Left cardiac atrium (tissue), 4 donors: ENCODE measurements around the gene PEX5L. TPM values are rescaled to one million over a fixed set of nuclear protein-coding genes. Genes with fewer than 3 reads are reported as not detected.
"Not testable (repeated sequence)": the region's sequence is repeated elsewhere in the genome, so short reads cannot be mapped to it uniquely, and the experiment has no call there.

Source experiments
- ATAC-seq, 2 donors: fragments of 200-7000 bp; cut with Tn5 transposase; one replicate each; pipeline ENCODE4 v1.9.1; 2020; ENCODE audit warnings: mild to moderate bottlenecking in 2 of 2, moderate library complexity in 2 of 2
- DNase-seq: peaks from one replicate; pipeline ENCODE4 v3.0.0-alpha.2; 2020
- intact Hi-C, 2 donors: fragments of 100-400 bp; cut with DNase I; formaldehyde crosslinking; loops; one replicate each; pipeline versions ENCODE4 v1.14.1 to v1.15.1; 2022 to 2023
- long read RNA-seq: library from polyadenylated mRNA; unstranded; transcript quantifications from one replicate; pipeline ENCODE4 v2.0.0, GENCODE V29; 2021
- total RNA-seq, 2 donors: library from RNA; stranded (reverse); fragmentation: NEBNext Ultra II Directional; extraction: Animal tissue kit (Norgen Biotek cat#: 25700); gene quantifications; one replicate each; pipeline ENCODE4 v1.2.1, GENCODE V29; 2021
- donor health status: DM: no; HTN: yes; CAD: no.
- donor health status: DM: no; HTN: yes; CAD: no; lungs with severe emphysema.
- donor health status: DM: yes; HTN: yes; CAD: no.
- donor health status: Dilated cardiomyopathy.

PEX5L gene, protein sequence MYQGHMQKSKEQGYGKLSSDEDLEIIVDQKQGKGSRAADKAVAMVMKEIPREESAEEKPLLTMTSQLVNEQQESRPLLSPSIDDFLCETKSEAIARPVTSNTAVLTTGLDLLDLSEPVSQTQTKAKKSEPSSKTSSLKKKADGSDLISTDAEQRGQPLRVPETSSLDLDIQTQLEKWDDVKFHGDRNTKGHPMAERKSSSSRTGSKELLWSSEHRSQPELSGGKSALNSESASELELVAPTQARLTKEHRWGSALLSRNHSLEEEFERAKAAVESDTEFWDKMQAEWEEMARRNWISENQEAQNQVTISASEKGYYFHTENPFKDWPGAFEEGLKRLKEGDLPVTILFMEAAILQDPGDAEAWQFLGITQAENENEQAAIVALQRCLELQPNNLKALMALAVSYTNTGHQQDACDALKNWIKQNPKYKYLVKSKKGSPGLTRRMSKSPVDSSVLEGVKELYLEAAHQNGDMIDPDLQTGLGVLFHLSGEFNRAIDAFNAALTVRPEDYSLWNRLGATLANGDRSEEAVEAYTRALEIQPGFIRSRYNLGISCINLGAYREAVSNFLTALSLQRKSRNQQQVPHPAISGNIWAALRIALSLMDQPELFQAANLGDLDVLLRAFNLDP
- 1 to 10 TPM in 1 of 2 donors, under 1 TPM in 1; 0.39 to 1.4 TPM for total RNA-seq
- long read RNA-seq, partial matches to known transcripts = 0 of 1 reads
- long read RNA-seq, other reads (novel, unspliced or antisense) = 1 of 1 reads

GRCh38 chr3:180036671-180037455, at the start of gene PEX5L:
TSS of gene PEX5L (minus strand) at chr3:180036937. CDS start at chr3:180036599, 338 bp downstream.
- intact Hi-C loops = no loop called here
- DNase-seq (peak; percentile 48), ATAC-seq (peak; percentile 72 to 94)

- intact Hi-C loops = no loop called here
- DNase-seq (no peak), ATAC-seq (no peak)
Measured at GRCh38 chr3:180085122-180085710, 48.5 kb upstream of the PEX5L start.

GRCh38 chr3:180082699-180083098, 46.0 kb upstream of the PEX5L start:
- DNase-seq (no peak), ATAC-seq (no peak)
- intact Hi-C loops = no loop called here

- no peak for ATAC-seq
- no peak for DNase-seq
- intact Hi-C loops = no loop called here
Measured at GRCh38 chr3:180078592-180078991, 41.9 kb upstream of the PEX5L start.

GRCh38 chr3:180073561-180073960, 36.8 kb upstream of the PEX5L start:
- DNase-seq (no peak), ATAC-seq (no peak)
- intact Hi-C loops = no loop called here

DNA sequence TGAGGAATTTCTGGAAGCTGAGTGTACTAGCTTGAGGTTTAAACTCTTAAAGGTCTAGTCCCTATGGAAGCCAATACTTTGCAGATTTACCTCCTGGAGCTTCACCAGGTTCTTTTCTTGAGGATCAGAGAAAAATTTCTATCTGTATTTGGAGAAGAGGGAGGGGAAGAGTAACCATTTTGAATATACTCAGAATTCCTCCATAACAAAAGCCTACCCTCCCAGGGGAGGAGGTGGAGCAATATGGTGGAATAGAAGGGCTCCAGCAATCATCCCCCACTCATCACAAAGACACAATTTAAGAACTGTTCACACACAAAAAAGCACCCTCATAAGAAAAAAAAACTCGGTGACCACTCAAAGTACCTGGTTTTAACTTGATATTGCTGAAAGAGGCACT, 36.0 kb upstream of the PEX5L start:
- DNase-seq (no peak), ATAC-seq (no peak)
- intact Hi-C loops = no loop called here

- DNase-seq = no peak
- no peak for ATAC-seq
- intact Hi-C loops = no loop called here
Measured at GRCh38 chr3:180070925-180071324, 34.2 kb upstream of the PEX5L start.

DNA sequence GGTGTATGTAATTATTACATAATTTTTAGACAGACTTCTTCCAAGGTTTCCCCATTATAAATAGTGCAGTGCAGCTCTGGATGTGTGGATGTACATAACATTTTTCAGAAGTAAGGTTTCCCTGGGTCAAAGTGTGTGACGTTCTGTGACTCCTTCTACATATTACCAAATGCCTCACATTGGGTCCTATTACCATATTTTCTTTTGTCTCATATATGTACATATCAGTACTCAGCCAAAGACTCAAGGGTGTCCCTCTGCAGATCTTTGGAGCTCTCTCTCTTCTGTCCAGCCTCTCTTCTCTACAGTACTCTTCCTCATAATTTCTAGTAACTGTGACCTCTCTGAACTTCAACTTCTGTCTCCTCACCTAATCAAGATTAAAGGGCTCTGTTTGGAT, 31.3 kb upstream of the PEX5L start:
- intact Hi-C loops = no loop called here
- no peak for DNase-seq
- ATAC-seq = no peak

DNA sequence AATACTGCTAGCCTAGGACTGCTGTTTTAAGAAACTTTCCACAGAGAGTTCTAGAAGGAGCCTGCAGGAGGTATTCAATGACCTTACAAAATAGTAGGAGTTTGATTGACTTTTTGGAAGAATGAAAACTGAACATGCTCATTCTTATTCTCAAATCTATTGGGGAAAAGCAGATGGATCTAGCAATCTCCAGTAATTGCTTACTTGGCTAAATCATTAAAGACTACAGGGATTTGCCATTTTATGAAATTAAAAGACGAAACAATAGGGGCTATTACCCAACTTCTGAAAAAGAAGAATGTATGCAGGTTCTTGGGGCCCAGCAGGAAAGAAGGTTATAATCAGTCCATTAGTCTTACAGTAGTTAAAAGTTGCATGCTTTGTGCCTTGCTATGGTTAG, 29.9 kb upstream of the PEX5L start:
- ATAC-seq = no peak
- DNase-seq = no peak
- intact Hi-C loops = no loop called here

- ATAC-seq = no peak
- no peak for DNase-seq
- intact Hi-C loops = no loop called here
Measured at GRCh38 chr3:180063783-180064182, 27.0 kb upstream of the PEX5L start.

DNA sequence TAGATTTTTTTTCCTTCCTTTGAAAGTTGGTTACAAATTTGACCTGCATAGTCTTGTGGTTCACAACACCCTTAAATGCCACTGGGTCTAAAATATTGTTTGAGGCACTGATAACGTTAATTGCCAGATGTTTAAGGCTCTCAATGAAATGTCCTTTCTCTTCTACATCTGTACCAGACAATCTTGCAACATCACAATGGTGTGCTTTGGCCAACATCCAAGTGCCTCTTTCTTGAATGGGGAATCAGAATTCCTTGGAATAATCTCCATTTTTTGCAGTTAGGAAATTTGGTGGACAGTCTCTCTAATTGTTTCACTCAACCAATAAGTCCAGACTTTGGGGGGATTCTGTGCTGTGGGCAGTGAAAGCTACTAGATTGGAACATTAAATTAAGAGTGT, 26.0 kb upstream of the PEX5L start:
- no peak for ATAC-seq
- intact Hi-C loops = no loop called here

DNA sequence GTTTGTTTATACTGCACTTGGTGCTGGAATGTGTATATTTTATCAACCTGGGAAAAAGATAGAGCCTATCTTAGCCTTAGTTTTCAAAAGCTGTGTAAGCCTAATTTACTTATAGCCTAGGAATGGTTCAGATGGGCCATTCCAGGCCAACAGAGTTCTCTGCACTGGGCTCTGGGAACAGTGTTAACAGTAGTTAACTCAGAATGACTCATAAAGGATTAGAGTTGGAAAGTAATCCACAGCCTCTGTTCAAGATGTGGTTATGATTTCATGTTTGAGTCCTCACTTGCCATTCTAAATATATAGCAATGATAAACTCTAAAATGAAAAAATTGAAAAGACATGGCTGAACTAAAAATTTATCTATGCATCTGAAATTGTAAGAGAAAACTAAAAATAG, 22.6 kb upstream of the PEX5L start:
- DNase-seq (no peak), ATAC-seq (no peak)
- intact Hi-C loops = no loop called here

More for the DNA sequence above, 26.0 kb upstream of the PEX5L start:
- DNase-seq = no peak

GRCh38 chr3:180058238-180058637, 21.5 kb upstream of the PEX5L start:
- ATAC-seq (no peak), DNase-seq (no peak)
- intact Hi-C loops = no loop called here

DNA sequence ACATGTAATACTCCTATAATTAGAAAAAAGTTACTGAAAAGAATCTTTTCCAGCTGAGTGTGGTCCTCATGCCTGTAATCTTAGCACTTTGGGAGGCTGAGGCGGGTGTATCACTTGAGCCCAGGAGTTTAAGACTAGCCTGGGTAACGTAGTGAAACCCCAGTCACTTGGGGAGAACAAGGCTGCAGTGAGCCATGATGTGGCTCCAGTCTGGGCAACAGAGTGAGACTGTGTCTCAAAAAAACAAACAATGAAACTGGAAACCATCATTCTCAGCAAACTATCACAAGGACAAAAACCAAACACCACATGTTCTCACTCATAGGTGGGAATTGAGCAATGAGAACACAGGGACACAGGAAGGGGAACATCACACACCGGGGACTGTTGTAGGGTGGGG, 18.9 kb upstream of the PEX5L start:
- intact Hi-C loops, DNase-seq, ATAC-seq: not testable (repeated sequence)

DNA sequence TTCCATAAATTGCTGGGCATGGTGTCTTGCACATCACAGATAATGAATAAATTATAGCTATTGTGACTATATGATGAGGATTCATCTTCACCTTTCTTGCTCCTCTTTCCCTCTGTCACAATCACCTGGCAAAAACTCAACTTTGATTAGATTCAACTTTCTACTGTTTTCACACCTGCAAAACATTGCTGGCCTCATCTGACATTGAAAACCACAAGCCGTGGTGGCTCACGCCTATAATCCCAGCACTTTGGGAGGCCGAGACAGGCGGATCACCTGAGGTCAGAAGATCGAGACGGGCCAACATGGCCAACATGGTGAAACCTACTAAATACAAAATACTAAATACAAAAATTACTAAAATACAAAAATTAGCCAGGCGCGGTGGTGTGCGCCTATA, 12.7 kb upstream of the PEX5L start:
- intact Hi-C loops = no loop called here
- ATAC-seq (no peak), DNase-seq (no peak)

- DNase-seq = no peak
- ATAC-seq = peak in 1 of 2 donors; percentile 44
- intact Hi-C loops = no loop called here
Measured at GRCh38 chr3:180048840-180049239, 12.1 kb upstream of the PEX5L start.

DNA sequence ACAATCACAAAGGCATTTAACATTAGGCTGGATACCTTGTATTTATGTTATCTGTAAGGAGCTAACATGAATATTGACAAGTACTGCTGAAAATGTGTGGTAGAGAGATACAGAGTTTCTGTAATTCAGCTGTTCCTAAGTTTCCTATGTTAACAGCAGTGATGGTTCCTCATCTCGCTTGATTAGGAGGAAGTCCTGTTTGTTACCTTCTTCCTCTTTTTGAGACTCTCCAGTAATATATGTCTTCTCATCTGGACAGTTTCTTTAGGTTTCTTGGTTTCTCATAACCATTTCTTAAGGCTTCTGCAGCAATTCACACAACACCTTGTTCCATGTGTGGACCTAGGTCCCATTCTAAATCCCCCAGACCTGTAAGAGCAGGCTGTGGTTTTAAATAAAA, 11.4 kb upstream of the PEX5L start:
- DNase-seq (no peak), ATAC-seq (no peak)
- intact Hi-C loops = no loop called here

GRCh38 chr3:180040966-180041365, 4.2 kb upstream of the PEX5L start:
- no peak for ATAC-seq
- intact Hi-C loops = no loop called here

DNA sequence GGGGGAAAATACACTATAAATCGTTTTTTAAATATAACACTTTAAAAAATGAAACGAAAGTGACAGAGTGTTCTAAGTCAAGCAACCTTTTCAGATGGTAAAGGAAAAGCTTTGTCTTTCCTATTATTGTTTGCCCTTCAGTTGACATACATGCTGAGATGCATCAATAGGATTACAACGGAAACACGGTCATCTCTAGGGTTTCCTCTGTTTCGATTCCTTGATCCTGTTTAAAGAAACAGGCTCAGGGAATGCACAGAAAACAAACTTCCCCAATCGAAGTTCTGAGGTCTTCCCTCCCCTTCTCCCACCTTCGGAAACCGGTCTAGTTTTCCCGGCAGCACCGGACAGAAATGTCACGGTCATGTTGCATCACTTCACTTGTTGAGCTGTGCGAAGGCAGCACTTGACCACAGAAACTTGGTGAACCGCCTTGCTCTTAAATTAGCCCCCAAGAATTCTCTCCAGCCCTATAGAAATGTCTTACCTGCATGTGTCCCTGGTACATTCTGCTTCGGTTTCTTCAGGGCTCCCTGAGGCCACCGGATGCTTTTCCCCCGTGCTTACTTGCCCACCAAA, 556 bp downstream of the PEX5L start:
- DNase-seq (no peak), ATAC-seq (no peak)
- intact Hi-C loops = no loop called here

More at GRCh38 chr3:180040966-180041365, 4.2 kb upstream of the PEX5L start:
- no peak for DNase-seq
